Measurements from ENCODE around the gene GMDS. TPM values are rescaled to one million over a fixed set of nuclear protein-coding genes. Genes with fewer than 3 reads are reported as not detected.

The GMDS gene
- total and polyA plus RNA-seq, 2 of the 4 experiments (the other 2 are of a cell fraction) = 7.3 to 21.9 TPM

DNA sequence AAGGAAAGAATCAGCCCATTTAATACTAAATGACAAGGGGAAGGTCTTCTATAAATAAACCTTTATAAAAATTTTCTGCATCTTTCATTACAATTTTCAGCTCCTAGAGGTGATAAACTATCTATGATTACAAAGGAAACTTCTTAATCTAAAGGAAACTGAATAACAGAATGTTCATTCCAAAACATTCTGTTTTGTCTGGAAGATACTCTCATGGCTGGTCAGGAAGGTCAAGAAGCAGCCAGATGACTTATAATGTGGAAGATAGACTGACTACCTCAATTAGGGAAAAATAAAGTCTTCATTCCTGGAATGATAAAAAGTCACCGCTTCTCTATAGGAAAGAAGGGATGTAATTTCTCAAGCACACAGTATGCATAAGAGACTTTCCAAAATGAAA, 131.3 kb downstream of the GMDS start:
- Histone ChIP-seq H3K9me1 (ENCODE audit: insufficient read depth, low read length) (peaks cover 5% of the 10 kb centered on the region; the same call in 1 of the 2 replicates), H3K9ac (ENCODE audit: low read depth, low read length) (no peak overlapping the region), H4K20me1 (ENCODE audit: insufficient read depth, low read length) (no peaks in the 10 kb centered on the region), H3K4ac (ENCODE audit: low read depth, low read length) (no peak overlapping the region), H3K36me3 (ENCODE audit: control insufficient read depth, insufficient read depth, low read length) (0 out of 2 replicates have a peak, but pooled peaks cover 1% of the 10 kb centered on the region), H3K9me3 (ENCODE audit: control insufficient read depth, insufficient read depth, low read length) (no peaks in the 10 kb centered on the region), H4K8ac (ENCODE audit: low read depth in 2 of 2, low read length in 2 of 2) (no peak overlapping the region), H3K18ac (ENCODE audit: low read depth, low read length) (no peak overlapping the region), H4K91ac (ENCODE audit: insufficient read depth, low read depth, low read length) (no peak overlapping the region), H2AK9ac (replicated peaks; ENCODE audit: low read depth, low read length, poor library complexity) (no peak overlapping the region), H3K14ac (replicated peaks; ENCODE audit: low read depth, low read length) (no peak overlapping the region), H3K4me2 (ENCODE audit: low read depth, low read length) (no peak overlapping the region), H3K23ac (ENCODE audit: low read depth, low read length) (no peak overlapping the region), H3K27ac (ENCODE audit: insufficient read depth, low read length) (no peak overlapping the region), H3K27me3 (ENCODE audit: control insufficient read depth, insufficient read depth, low read length) (no peaks in the 10 kb centered on the region), H4K5ac (ENCODE audit: low read depth, low read length) (no peak overlapping the region), H3K4me3 (ENCODE audit: insufficient read depth, low read depth, low read length) (no peak overlapping the region), H2AFZ (replicated peaks; ENCODE audit: low read length, poor library complexity) (no peak overlapping the region), H2AK5ac (ENCODE audit: low read depth, low read length) (no peak overlapping the region), H2BK5ac (ENCODE audit: low read depth, low read length, poor library complexity, severe bottlenecking) (no peak overlapping the region), H3K79me1 (ENCODE audit: low read depth in 1 of 2, low read length in 2 of 2) (no peaks in the 10 kb centered on the region), H2BK20ac (ENCODE audit: low read depth, low read length) (no peak overlapping the region), H3K56ac (ENCODE audit: extremely low read depth, insufficient read depth, low read length) (no peak overlapping the region), H2BK15ac (ENCODE audit: low read depth, low read length) (no peak overlapping the region), H2BK120ac (ENCODE audit: low read depth, low read length) (no peak overlapping the region), H3K4me1 (ENCODE audit: control insufficient read depth, insufficient read depth, low read length) (peaks cover 3% of the 10 kb centered on the region; the same call in 1 of the 2 replicates)
- in situ Hi-C loops (cut with MboI; ENCODE audit: low sequenced_read_pairs) (loop anchor here (25.0 kb wide), 1 partner anchor 523 kb away; no protein-coding TSS in a partner anchor), dilution Hi-C loops (cut with HindIII; ENCODE audit: low sequenced_read_pairs, unreplicated experiment) (no loop called here), intact Hi-C loops (cut with micrococcal nuclease) (no loop called here)
- WGBS, 2 experiments (ENCODE audit: extremely low coverage in 2 of 2, insufficient read length in 1 of 2) = no CpG with 5 or more reads among the region's 1 CpG
- TF ChIP-seq, protein P1, sequence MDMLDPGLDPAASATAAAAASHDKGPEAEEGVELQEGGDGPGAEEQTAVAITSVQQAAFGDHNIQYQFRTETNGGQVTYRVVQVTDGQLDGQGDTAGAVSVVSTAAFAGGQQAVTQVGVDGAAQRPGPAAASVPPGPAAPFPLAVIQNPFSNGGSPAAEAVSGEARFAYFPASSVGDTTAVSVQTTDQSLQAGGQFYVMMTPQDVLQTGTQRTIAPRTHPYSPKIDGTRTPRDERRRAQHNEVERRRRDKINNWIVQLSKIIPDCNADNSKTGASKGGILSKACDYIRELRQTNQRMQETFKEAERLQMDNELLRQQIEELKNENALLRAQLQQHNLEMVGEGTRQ (IDR thresholded peaks at IDR 0.05; ENCODE audit: low read depth, low read length) = no peak
- TF ChIP-seq RFX5 (IDR thresholded peaks at IDR 0.05; ENCODE audit: low read depth, low read length) = no peak
- no peak for TF ChIP-seq RCOR1 (IDR thresholded peaks at IDR 0.05; ENCODE audit: insufficient replicate concordance, low read length)
- no peak for TF ChIP-seq MAZ (IDR thresholded peaks at IDR 0.05; ENCODE audit: borderline replicate concordance, low read depth, low read length)
- TF ChIP-seq SMC3 (IDR thresholded peaks at IDR 0.05; ENCODE audit: low read depth, low read length) = no peak
- TF ChIP-seq MXI1 (IDR thresholded peaks at IDR 0.05; ENCODE audit: borderline replicate concordance, low read depth, low read length) = no peak
- no peak for TF ChIP-seq CEBPB (IDR thresholded peaks at IDR 0.05; ENCODE audit: low read depth, low read length)
- no peak for TF ChIP-seq POLR2A (IDR thresholded peaks at IDR 0.05; ENCODE audit: low read depth, low read length)
- TF ChIP-seq, protein P2, sequence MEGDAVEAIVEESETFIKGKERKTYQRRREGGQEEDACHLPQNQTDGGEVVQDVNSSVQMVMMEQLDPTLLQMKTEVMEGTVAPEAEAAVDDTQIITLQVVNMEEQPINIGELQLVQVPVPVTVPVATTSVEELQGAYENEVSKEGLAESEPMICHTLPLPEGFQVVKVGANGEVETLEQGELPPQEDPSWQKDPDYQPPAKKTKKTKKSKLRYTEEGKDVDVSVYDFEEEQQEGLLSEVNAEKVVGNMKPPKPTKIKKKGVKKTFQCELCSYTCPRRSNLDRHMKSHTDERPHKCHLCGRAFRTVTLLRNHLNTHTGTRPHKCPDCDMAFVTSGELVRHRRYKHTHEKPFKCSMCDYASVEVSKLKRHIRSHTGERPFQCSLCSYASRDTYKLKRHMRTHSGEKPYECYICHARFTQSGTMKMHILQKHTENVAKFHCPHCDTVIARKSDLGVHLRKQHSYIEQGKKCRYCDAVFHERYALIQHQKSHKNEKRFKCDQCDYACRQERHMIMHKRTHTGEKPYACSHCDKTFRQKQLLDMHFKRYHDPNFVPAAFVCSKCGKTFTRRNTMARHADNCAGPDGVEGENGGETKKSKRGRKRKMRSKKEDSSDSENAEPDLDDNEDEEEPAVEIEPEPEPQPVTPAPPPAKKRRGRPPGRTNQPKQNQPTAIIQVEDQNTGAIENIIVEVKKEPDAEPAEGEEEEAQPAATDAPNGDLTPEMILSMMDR (conservative IDR thresholded peaks at IDR 0.05; ENCODE audit: low read depth, low read length) = no peak
- CTCF ChIA-PET = interaction anchor here (1.5 kb wide), 1 partner anchor 240 kb away, joined by 3 read pairs; no protein-coding TSS in a partner anchor
- no peak for ATAC-seq (ENCODE audit: low read depth)
- POLR2A ChIA-PET (ENCODE audit: unreplicated experiment) = no interaction called here
- BruUV-seq (replicated peaks) = no TSS peak
- no peak for DNase-seq
